ENCODE results near the gene GMDS. TPM values are rescaled to one million over a fixed set of nuclear protein-coding genes. Genes with fewer than 3 reads are reported as not detected.

The GMDS gene
- total RNA-seq, 1 donor: 23.2 TPM

DNA sequence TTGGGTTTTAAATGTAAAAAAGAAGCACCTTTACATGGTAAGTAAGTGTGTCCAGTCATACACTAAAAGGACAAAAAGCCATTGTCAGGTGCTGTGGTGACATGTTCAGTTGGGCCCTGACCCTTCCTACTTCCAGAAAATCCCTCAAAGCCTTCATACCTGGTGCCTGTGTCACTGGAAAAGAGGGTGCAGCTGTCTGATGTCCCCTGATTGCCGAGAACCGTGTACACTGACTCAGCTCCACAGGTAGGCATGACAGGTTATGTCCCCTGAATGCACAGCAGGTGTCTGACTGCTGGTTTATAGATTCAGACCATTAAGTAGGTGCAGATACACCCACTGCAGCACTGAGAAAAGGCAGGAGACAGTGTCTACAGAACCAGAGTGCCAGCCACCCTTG lies 536.6 kb downstream of the GMDS start:
- H3K4me3 ChIP-seq (ENCODE audit: insufficient read depth, low read length): no peak overlapping the region
- TF ChIP-seq, protein P1, sequence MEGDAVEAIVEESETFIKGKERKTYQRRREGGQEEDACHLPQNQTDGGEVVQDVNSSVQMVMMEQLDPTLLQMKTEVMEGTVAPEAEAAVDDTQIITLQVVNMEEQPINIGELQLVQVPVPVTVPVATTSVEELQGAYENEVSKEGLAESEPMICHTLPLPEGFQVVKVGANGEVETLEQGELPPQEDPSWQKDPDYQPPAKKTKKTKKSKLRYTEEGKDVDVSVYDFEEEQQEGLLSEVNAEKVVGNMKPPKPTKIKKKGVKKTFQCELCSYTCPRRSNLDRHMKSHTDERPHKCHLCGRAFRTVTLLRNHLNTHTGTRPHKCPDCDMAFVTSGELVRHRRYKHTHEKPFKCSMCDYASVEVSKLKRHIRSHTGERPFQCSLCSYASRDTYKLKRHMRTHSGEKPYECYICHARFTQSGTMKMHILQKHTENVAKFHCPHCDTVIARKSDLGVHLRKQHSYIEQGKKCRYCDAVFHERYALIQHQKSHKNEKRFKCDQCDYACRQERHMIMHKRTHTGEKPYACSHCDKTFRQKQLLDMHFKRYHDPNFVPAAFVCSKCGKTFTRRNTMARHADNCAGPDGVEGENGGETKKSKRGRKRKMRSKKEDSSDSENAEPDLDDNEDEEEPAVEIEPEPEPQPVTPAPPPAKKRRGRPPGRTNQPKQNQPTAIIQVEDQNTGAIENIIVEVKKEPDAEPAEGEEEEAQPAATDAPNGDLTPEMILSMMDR (IDR thresholded peaks at IDR 0.05; ENCODE audit: extremely low read depth, low read depth, low read length): no peak
- peak; percentile 32 for DNase-seq (ENCODE audit: insufficient read length, low spot score, missing footprints)
- no peaks in the 10 kb centered on the region for H3K9me3 ChIP-seq (ENCODE audit: low read depth, low read length)
- H3K36me3 ChIP-seq (ENCODE audit: insufficient read depth, low read length): no peaks in the 10 kb centered on the region
- H3K4me2 ChIP-seq (ENCODE audit: insufficient read depth, low read length): no peak overlapping the region
- H3K79me2 ChIP-seq (ENCODE audit: insufficient read depth, low read length): no peaks in the 10 kb centered on the region
- H4K20me1 ChIP-seq (ENCODE audit: insufficient read depth, low read length): peaks cover 4% of the 10 kb centered on the region
- H3K4me1 ChIP-seq (ENCODE audit: insufficient read depth, low read length): no peaks in the 10 kb centered on the region
- H2AFZ ChIP-seq (ENCODE audit: low read length): no peak overlapping the region
- no peak overlapping the region for H3K27ac ChIP-seq (ENCODE audit: low read depth, low read length)
- H3K27me3 ChIP-seq (ENCODE audit: insufficient read depth, low read length): no peaks in the 10 kb centered on the region

DNA sequence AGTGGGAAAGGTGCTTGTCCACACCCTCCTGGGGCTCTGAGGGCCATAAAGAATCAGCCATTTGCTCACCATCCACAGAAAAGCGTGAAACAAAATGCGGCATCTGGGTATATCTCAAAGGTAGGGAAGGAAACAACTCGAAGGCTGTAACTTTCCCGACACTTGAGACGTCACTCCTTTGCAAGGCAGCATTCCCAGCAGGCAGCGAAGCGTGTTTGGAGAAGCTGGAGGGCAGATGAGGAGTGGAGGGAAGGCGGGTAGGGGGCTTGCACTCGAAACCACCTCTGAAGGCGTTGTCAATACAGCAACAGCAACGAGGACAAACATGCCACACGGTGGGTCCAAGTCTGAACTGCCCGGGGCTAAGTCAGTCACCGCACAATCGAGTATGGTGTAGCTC lies 537.3 kb downstream of the GMDS start:
- TF ChIP-seq, protein P1 (IDR thresholded peaks at IDR 0.05; ENCODE audit: extremely low read depth, low read depth, low read length): no peak
- H3K27ac ChIP-seq (ENCODE audit: low read depth, low read length): no peak overlapping the region
- H3K79me2 ChIP-seq (ENCODE audit: insufficient read depth, low read length): no peaks in the 10 kb centered on the region
- peaks cover 4% of the 10 kb centered on the region for H4K20me1 ChIP-seq (ENCODE audit: insufficient read depth, low read length)
- H3K27me3 ChIP-seq (ENCODE audit: insufficient read depth, low read length): no peaks in the 10 kb centered on the region
- no peak overlapping the region for H2AFZ ChIP-seq (ENCODE audit: low read length)
- H3K9me3 ChIP-seq (ENCODE audit: low read depth, low read length): no peaks in the 10 kb centered on the region
- no peak overlapping the region for H3K4me3 ChIP-seq (ENCODE audit: insufficient read depth, low read length)
- peak; percentile 43 for DNase-seq (ENCODE audit: insufficient read length, low spot score, missing footprints)
- peaks cover under 1% of the 10 kb centered on the region for H3K4me1 ChIP-seq (ENCODE audit: insufficient read depth, low read length)
- H3K4me2 ChIP-seq (ENCODE audit: insufficient read depth, low read length): no peak overlapping the region
- no peaks in the 10 kb centered on the region for H3K36me3 ChIP-seq (ENCODE audit: insufficient read depth, low read length)

DNA sequence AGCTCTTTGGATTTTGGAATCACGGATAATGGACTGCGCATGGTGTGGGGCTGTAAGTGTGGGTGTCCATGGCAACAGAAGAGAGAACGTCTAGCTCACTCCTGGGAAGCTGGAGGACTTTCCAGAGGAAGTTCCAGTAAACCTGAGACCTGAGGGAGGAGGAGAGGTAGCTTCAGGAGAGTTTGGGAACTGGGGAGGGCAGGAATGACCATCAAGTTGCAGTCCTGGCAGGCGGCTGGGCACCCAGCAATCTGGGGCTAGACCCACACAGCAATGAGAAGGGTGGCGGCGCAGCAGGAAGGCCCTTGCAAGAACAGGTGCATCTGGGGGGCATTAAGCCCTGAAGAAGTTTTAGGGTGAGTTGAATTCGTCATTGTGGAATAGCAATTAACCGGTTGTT lies 539.8 kb downstream of the GMDS start:
- Histone ChIP-seq H3K4me1 (ENCODE audit: insufficient read depth, low read length) (peaks cover 20% of the 10 kb centered on the region), H4K20me1 (ENCODE audit: insufficient read depth, low read length) (peaks cover 4% of the 10 kb centered on the region), H3K36me3 (ENCODE audit: insufficient read depth, low read length) (no peaks in the 10 kb centered on the region), H3K4me2 (ENCODE audit: insufficient read depth, low read length) (no peak overlapping the region), H3K27ac (ENCODE audit: low read depth, low read length) (no peak overlapping the region), H3K79me2 (ENCODE audit: insufficient read depth, low read length) (no peaks in the 10 kb centered on the region), H3K9me3 (ENCODE audit: low read depth, low read length) (no peaks in the 10 kb centered on the region), H3K4me3 (ENCODE audit: insufficient read depth, low read length) (no peak overlapping the region), H3K27me3 (ENCODE audit: insufficient read depth, low read length) (no peaks in the 10 kb centered on the region), H2AFZ (ENCODE audit: low read length) (no peak overlapping the region)
- no peak for DNase-seq (ENCODE audit: insufficient read length, low spot score, missing footprints)
- TF ChIP-seq, protein P1 (IDR thresholded peaks at IDR 0.05; ENCODE audit: extremely low read depth, low read depth, low read length): no peak

DNA sequence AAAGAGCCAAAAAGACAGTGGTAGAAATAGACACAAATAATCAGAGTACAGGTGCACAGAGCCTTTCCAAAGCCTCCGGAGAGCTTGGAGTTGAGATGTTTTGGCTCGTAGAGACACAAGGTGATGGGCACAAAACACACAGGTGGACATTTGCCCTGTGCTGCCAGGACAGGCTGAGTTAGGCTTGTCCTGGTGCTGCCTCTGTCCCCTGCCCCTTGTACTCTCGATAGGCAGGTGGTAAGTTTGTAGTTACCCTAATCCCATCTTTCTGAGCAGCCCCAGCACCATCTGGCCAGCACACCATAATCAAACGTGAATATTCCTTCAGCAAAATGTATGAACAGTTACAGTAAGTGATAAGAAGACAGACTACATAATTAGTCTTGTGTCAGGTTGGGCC lies 540.2 kb downstream of the GMDS start:
- H3K27me3 ChIP-seq (ENCODE audit: insufficient read depth, low read length): no peaks in the 10 kb centered on the region

More for the DNA sequence above, 540.2 kb downstream of the GMDS start:
- DNase-seq (ENCODE audit: insufficient read length, low spot score, missing footprints): no peak
- Histone ChIP-seq H2AFZ (ENCODE audit: low read length) (no peak overlapping the region), H3K4me3 (ENCODE audit: insufficient read depth, low read length) (no peak overlapping the region), H3K27ac (ENCODE audit: low read depth, low read length) (no peak overlapping the region), H4K20me1 (ENCODE audit: insufficient read depth, low read length) (peaks cover under 1% of the 10 kb centered on the region), H3K4me2 (ENCODE audit: insufficient read depth, low read length) (no peak overlapping the region), H3K4me1 (ENCODE audit: insufficient read depth, low read length) (peaks cover 22% of the 10 kb centered on the region), H3K9me3 (ENCODE audit: low read depth, low read length) (no peaks in the 10 kb centered on the region), H3K79me2 (ENCODE audit: insufficient read depth, low read length) (no peaks in the 10 kb centered on the region), H3K36me3 (ENCODE audit: insufficient read depth, low read length) (no peaks in the 10 kb centered on the region)
- TF ChIP-seq, protein P1 (IDR thresholded peaks at IDR 0.05; ENCODE audit: extremely low read depth, low read depth, low read length): no peak
